Small intestine (tissue), 7 donors: ENCODE data around the gene PMS1. TPM values are rescaled to one million over a fixed set of nuclear protein-coding genes. Genes with fewer than 3 reads are reported as not detected.

ENCODE experiments used
- DNase-seq, 2 donors: peaks; one replicate each; pipeline versions ENCODE4 v3.0.0 to v3.0.0-alpha.2; 2013
- FAIRE-seq: peaks from 2 replicates; lab custom pipeline; 2012; peaks lifted over from hg19 to GRCh38; lab: Jason Lieb, UNC
- H3K27ac ChIP-seq, 3 donors: one replicate each; pipeline ENCODE4 v1.5.1; 2013; ENCODE audit warnings: low read length in 2 of 3, mild to moderate bottlenecking in 2 of 3, control low read depth in 1 of 3, inconsistent platforms in 1 of 3, low read depth in 1 of 3, moderate library complexity in 1 of 3
- H3K27me3 ChIP-seq, 3 donors: one replicate each; pipeline ENCODE4 v1.6.1; 2013; ENCODE audit warnings: low read length in 3 of 3, inconsistent platforms in 1 of 3; ENCODE audit not compliant: control insufficient read depth in 3 of 3, insufficient read depth in 3 of 3
- H3K36me3 ChIP-seq, 3 donors: one replicate each; pipeline ENCODE4 v1.6.1; 2013; ENCODE audit warnings: low read length in 3 of 3, inconsistent platforms in 1 of 3, low read depth in 1 of 3, mild to moderate bottlenecking in 1 of 3, moderate library complexity in 1 of 3; ENCODE audit not compliant: control insufficient read depth in 3 of 3, insufficient read depth in 2 of 3
- H3K4me1 ChIP-seq, 3 donors: one replicate each; pipeline ENCODE4 v1.6.1; 2013; ENCODE audit warnings: low read length in 2 of 3, inconsistent platforms in 1 of 3, low read depth in 1 of 3, mild to moderate bottlenecking in 1 of 3, moderate library complexity in 1 of 3; ENCODE audit not compliant: control insufficient read depth in 3 of 3, insufficient read depth in 2 of 3
- H3K4me3 ChIP-seq, 3 donors: one replicate each; pipeline ENCODE4 v1.5.1; 2013; ENCODE audit warnings: low read length in 3 of 3, control low read depth in 1 of 3, inconsistent platforms in 1 of 3, low read depth in 1 of 3, mild to moderate bottlenecking in 1 of 3, moderate library complexity in 1 of 3
- H3K9me3 ChIP-seq, 2 donors: one replicate each; pipeline ENCODE4 v1.6.1; 2013; ENCODE audit warnings: low read depth in 1 of 2, low read length in 1 of 2; ENCODE audit not compliant: control insufficient read depth in 2 of 2, insufficient read depth in 1 of 2
- whole genome bisulfite sequencing, 3 donors: extraction: QIAGEN DNeasy Blood & Tissue Kit; methylation state at CpG; one replicate each; pipeline ENCODE4 v1.1.7; 2013; 5-methylcytosine and 5-hydroxymethylcytosine counted together
- polyA plus RNA-seq, 4 donors: library from polyadenylated mRNA; stranded (reverse) in 3 of 4; unstranded in 1 of 4; fragments of 200-250 nt in 3 of 4; fragments of 120-200 nt in 1 of 4; gene quantifications; one replicate each; pipeline versions ENCODE4 v1.2.1 to v1.2.3, GENCODE V29; 2013
- donor health status: healthy with polysubstance abuse.
- donor health status: control.
- donor health status: control.
- donor health status: Bipolar disorder and iron deficiency.
- donor health status: healthy.

Gene PMS1
- polyA plus RNA-seq, 4 donors, result 2.4 to 13.5 (median 8.7) TPM

DNA sequence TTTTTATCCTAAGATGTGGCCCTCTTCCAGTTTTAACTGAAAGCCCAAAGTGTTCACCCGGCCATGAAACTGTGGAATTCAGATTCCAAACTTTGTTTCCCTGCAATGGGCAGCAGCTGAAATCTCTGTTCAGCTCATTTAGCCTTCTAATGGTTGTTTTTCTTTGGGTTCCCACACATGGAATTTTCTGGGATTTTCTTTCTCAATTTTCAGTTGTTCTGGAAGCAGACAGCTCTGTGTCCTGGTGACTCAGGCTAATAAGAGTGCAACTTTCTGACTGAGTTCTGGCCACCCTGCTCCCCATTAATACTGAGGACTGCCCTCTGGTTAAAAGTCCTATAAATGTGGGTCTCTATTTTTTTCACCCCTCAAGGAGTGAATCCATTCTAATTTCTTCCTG, 78.5 kb downstream of the PMS1 start:
- 94 to 96% (median 96%) methylated on average over 1 of the region's 1 CpG for WGBS, 3 donors
- FAIRE-seq (no peak), DNase-seq (no peak)
- no peaks in the 10 kb centered on the region for H3K9me3 ChIP-seq
- H3K27me3 ChIP-seq, result no peaks in the 10 kb centered on the region
- H3K36me3 ChIP-seq, result peaks cover 0 to 5% (median 0%) of the 10 kb centered on the region in 3 donors
- H3K4me1 ChIP-seq, result no peaks in the 10 kb centered on the region
- H3K27ac ChIP-seq, result no peak overlapping the region
- H3K4me3 ChIP-seq, result no peak overlapping the region

DNA sequence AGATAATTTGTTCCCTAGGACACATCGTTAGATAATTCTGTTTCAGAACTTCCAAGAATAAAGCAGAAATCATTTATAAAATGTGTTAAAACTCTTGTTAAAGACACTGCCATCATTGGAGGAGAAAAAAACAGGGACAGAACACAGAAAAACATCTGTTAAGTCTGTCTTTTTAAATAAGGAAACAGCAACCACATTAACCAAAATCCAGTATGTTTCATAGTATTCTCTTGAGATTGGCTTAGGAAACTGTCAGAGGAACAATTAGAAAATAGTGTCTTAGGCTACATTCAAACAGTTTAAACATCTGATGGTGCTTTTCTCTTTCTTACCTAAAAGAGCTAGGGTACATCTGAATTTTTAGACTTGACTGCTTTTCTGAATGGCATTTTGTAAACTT, 81.6 kb downstream of the PMS1 start:
- DNase-seq (no peak), FAIRE-seq (no peak)
- peaks cover 0 to 5% (median 0%) of the 10 kb centered on the region in 3 donors for H3K36me3 ChIP-seq
- WGBS, 3 donors, result 83 to 92% (median 90%) methylated on average over 1 of the region's 1 CpG
- no peak overlapping the region for H3K4me3 ChIP-seq
- no peaks in the 10 kb centered on the region for H3K27me3 ChIP-seq
- H3K4me1 ChIP-seq, result no peaks in the 10 kb centered on the region
- H3K27ac ChIP-seq, result no peak overlapping the region
- H3K9me3 ChIP-seq, result no peaks in the 10 kb centered on the region

DNA sequence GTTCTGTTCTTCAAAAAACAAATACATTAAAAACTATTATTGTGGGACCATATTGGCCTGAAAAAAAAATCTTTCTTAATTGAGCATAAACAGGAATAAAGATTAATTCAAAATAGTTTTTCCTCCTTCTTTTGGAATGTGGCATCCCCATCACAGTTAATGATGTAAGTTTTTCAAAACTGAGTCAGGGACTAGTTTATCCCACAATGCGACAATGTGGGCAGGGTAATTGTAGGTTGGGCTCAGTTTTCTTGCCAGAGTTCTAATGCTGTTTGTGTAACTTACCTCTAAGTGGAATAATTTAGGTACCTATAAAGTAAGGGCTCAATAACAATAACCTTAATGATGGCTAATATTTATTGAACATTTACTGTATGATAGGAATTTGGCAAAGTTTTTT, 82.0 kb downstream of the PMS1 start:
- FAIRE-seq, result no peak
- no peak overlapping the region for H3K27ac ChIP-seq

GRCh38 chr2:189868896-189869295, 84.6 kb downstream of the PMS1 start:
- FAIRE-seq (no peak), DNase-seq (no peak)
- Histone ChIP-seq H3K27ac (no peak overlapping the region), H3K4me3 (no peak overlapping the region), H3K36me3 (peaks cover 3 to 5% (median 3%) of the 10 kb centered on the region in 3 donors), H3K9me3 (no peaks in the 10 kb centered on the region), H3K27me3 (no peaks in the 10 kb centered on the region), H3K4me1 (no peaks in the 10 kb centered on the region)

More for the DNA sequence above, 82.0 kb downstream of the PMS1 start:
- Histone ChIP-seq H3K36me3 (peaks cover 0 to 5% (median 0%) of the 10 kb centered on the region in 3 donors), H3K4me1 (no peaks in the 10 kb centered on the region), H3K9me3 (no peaks in the 10 kb centered on the region), H3K4me3 (no peak overlapping the region), H3K27me3 (no peaks in the 10 kb centered on the region)
- DNase-seq, result no peak
- WGBS, 3 donors, result 98 to 100% (median 100%) methylated on average over 1 of the region's 1 CpG

DNA sequence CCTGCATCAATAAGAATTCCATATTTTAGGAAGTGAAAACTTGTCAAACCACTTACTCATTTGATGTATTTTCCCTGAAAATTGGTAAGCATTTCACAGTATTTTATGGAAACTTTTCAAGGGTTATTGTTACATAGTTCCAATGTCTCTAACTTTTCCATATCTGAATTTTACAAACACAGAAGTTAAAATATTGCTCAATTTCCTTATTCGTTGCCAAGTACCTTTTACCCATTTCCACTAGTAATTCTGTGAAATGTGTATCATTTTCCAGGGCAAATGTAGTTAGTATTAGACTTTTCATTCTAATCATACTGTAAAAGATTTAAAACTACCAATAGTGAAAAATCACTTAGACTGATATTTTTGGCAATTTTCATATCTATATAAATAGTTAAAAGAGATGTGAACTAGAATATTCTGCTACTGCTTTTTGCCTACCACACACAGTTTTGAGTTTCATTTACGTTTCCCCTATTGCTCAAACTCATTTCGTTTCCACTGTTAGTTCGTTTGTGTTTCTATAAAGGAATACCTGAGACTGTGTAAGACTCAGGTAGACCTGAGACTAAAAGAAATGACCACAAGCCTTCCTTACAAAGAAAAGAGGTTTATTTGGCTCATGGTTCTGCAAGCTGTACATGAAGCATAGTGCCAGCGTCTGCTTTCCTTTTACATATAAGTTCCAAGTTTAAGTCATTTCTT, 86.3 kb downstream of the PMS1 start:
- FAIRE-seq (no peak), DNase-seq (no peak)
- Histone ChIP-seq H3K4me3 (no peak overlapping the region), H3K36me3 (peaks cover 3 to 5% (median 3%) of the 10 kb centered on the region in 3 donors), H3K4me1 (no peaks in the 10 kb centered on the region), H3K9me3 (no peaks in the 10 kb centered on the region), H3K27me3 (no peaks in the 10 kb centered on the region), H3K27ac (no peak overlapping the region)
- WGBS, 3 donors, result 83 to 92% (median 90%) methylated on average over 5 of the region's 5 CpGs

DNA sequence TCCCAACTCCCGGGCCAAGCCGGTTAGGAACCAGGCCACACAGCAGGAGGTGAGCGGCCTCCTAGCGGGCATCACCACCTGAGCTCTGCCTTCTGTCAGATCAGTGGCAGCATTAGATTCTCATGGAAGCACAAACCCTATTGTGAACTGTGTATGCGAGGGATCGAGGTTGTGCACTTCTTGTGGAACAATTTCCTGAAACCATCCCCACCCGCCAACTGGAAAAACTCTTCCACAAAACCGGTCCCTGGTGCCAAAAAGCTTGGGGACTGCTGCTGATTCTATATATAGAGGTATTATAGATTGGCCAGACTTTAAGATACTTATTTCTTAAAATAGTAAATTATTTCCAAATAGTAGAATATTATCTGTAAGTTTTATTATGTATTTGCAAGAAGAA, 89.4 kb downstream of the PMS1 start:
- H3K4me3 ChIP-seq, result no peak overlapping the region
- H3K9me3 ChIP-seq, result no peaks in the 10 kb centered on the region
- peaks cover 3 to 5% (median 3%) of the 10 kb centered on the region in 3 donors for H3K36me3 ChIP-seq
- FAIRE-seq (no peak), DNase-seq (no peak)
- no peaks in the 10 kb centered on the region for H3K4me1 ChIP-seq
- H3K27ac ChIP-seq, result no peak overlapping the region
- no peaks in the 10 kb centered on the region for H3K27me3 ChIP-seq
- WGBS, 3 donors, result 93 to 97% (median 96%) methylated on average over 8 of the region's 8 CpGs

DNA sequence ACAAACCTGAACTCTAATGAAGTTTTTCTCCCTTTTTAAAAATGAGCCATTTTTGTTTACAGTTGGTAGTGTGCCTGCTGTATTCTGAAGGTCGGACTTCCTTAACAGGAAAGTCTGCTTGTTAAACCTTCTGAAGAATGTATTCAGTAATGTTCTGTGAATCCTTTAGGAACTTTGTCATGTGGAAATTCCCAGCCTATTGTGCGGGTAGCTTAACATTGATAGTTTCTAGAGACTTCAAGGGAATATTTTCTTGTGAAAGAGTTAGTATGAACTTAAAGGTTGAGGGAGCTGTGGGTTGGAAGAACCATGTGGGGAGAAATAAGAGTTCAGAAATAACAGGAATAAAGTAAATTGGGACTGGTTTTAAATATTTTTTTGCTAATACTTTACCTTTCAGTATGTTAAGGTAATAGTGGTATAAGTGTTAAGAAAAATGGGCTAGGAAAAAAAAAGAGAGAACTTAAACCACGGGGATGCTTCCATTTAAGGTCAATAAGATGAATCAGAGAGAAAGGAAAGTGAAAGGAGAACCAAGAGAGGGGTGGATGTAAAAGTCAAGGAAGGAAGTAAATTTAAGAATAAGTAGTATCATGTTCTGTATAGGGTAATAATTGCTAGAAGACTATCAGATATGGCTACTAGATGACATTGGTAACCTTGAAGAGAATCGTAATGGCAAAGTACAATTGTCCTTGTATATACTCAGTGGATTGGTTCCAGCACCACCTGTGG, 90.5 kb downstream of the PMS1 start:
- Histone ChIP-seq H3K27ac (no peak overlapping the region), H3K4me3 (no peak overlapping the region), H3K27me3 (peaks cover 0 to 3% (median 0%) of the 10 kb centered on the region in 3 donors), H3K9me3 (no peaks in the 10 kb centered on the region), H3K4me1 (no peaks in the 10 kb centered on the region), H3K36me3 (peaks cover 3 to 5% (median 3%) of the 10 kb centered on the region in 3 donors)
- DNase-seq (no peak), FAIRE-seq (no peak)
- 71 to 77% (median 72%) methylated on average over 4 of the region's 4 CpGs for WGBS, 3 donors

- Histone ChIP-seq H3K27me3 (peaks cover 0 to 3% (median 0%) of the 10 kb centered on the region in 3 donors), H3K36me3 (peaks cover 3 to 5% (median 3%) of the 10 kb centered on the region in 3 donors), H3K4me1 (no peaks in the 10 kb centered on the region), H3K27ac (no peak overlapping the region), H3K4me3 (no peak overlapping the region), H3K9me3 (no peaks in the 10 kb centered on the region)
- DNase-seq, result no peak
- no peak for FAIRE-seq
- 50 to 75% (median 54%) methylated on average over 2 of the region's 2 CpGs for WGBS, 3 donors
Measured at GRCh38 chr2:189876271-189876670, 92.0 kb downstream of the PMS1 start.
